Epithelial cell of esophagus (primary cell): ENCODE measurements around the gene MUC22.
"Not testable (repeated sequence)": the region's sequence is repeated elsewhere in the genome, so short reads cannot be mapped to it uniquely, and the experiment has no call there.

ENCODE experiments used
- DNase-seq: peaks from one replicate; pipeline ENCODE4 v3.0.0; 2010; ENCODE audit warnings: low read depth
- H3K4me3 ChIP-seq: 2 replicates; pipeline ENCODE4 v1.5.1; 2011; ENCODE audit warnings: mild to moderate bottlenecking, low read length, control low read depth
- TF ChIP-seq, protein P1 (sequence below): IDR thresholded peaks from 2 replicates; pipeline ENCODE4 v1.5.1; 2011; ENCODE audit warnings: low read depth, mild to moderate bottlenecking, low read length, control low read depth, inconsistent platforms; ENCODE audit not compliant: insufficient read depth; ENCODE audit errors: missing control alignments

The MUC22 gene

DNA sequence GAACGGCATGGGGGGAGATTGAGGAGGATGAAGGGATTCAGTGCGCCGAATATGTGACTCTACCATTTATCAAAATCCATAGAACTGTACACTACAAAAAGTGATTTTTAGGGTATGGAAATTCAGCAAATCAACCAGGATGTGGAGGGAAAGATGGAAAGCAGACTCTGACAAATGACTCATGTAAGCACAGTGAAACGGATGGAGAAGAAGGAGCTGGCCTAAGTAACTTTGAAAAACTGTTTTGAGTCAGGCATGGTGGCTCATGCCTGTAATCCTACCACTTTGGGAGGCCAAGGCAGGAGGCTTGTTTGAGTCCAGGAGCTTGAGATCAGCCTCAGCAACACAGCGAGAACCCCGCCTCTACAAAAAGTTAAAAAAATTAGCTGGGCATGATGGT is 39.2 kb downstream of the MUC22 start:
- TF ChIP-seq, protein P1, sequence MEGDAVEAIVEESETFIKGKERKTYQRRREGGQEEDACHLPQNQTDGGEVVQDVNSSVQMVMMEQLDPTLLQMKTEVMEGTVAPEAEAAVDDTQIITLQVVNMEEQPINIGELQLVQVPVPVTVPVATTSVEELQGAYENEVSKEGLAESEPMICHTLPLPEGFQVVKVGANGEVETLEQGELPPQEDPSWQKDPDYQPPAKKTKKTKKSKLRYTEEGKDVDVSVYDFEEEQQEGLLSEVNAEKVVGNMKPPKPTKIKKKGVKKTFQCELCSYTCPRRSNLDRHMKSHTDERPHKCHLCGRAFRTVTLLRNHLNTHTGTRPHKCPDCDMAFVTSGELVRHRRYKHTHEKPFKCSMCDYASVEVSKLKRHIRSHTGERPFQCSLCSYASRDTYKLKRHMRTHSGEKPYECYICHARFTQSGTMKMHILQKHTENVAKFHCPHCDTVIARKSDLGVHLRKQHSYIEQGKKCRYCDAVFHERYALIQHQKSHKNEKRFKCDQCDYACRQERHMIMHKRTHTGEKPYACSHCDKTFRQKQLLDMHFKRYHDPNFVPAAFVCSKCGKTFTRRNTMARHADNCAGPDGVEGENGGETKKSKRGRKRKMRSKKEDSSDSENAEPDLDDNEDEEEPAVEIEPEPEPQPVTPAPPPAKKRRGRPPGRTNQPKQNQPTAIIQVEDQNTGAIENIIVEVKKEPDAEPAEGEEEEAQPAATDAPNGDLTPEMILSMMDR = no peak
- DNase-seq = peak; percentile 62
- H3K4me3 ChIP-seq = no peak overlapping the region

DNA sequence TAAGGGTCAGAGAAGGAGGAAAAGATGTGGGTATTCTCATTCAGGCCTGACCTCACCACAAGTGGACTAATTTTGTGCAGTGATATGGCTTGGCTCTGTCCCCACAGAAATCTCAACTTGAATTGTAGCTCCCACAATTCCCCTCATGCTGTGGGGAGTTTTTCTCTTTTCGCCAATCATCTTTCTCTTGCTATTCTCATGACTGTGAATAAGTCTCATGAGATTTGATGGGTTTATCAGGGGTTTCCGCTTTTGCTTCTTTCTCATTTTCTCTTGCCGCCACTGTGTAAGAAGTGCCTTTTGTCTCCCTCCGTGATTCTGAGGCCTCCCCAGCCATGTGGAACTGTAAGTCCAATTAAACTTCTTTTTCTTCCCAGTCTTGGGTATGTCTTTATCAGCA is 42.9 kb downstream of the MUC22 start:
- H3K4me3 ChIP-seq, DNase-seq: not testable (repeated sequence)

DNA sequence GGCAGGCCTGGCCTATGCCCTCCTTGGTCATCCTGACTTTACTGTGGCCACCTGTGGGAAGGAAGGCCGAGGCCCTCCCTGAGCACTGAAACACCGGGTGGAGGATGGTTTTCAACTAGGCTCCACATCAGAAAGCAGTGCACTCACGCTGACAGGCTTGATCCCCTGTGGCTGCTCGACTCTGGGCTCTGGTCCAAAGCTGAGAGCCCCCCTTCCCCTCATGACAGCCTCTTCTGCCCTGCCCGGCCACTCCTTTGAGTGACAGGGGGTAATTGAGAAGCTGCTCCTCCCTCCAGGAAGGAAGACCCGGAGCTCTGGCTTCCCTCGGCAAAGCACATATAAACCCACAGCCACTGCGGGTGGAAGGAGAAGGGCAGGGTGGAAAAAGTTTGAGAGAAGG is 43.6 kb downstream of the MUC22 start:
- no peak overlapping the region for H3K4me3 ChIP-seq
- TF ChIP-seq, protein P1 = no peak
- no peak for DNase-seq

DNA sequence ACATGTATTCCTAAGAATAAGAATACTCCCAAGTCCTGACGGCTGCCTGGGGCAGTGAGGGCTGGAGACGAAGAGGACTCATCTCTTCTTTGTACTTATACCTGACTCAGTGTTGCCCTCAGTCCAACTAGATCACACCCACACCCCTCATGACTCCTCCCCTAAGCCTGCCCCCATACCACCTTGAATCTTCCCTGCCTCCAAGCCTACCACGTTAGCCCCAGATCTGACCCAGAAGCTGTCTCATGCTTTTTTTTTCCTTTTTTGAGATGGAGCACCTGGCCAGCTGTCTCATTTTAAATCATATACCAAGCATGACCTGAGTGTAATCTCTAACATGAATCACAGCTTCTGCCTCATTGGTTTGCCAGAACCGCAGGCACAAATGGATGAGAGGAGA is 45.2 kb downstream of the MUC22 start:
- DNase-seq = peak; percentile 88
- TF ChIP-seq, protein P1 = no peak
- no peak overlapping the region for H3K4me3 ChIP-seq

DNA sequence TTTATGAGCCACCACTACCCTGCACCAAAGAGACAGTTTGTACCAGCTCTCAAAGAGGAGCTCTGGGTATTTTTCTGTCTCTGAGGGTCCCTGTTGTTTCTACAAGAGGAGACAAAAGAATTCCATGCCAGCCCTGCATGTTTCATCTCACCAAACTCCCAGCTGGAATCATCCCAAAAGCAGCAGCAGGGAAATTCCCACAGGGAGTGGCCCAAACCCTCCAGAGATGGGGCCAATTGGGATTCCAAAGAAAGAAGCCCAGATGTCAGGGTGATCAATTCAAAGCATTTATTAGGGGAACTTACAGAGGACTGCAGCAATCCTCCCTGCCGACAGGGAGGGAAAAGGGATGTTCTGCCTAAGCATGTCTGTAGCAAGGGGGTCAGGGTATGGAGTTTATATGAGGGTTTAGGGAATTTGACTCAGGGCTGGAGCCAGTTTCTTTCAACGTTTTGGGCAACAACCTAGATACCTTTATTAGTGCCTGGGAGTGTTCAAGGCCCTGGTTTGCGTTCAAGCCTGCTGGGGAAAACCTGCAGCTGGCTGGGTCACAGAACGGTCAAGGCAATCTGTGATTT is 47.2 kb downstream of the MUC22 start:
- no peak overlapping the region for H3K4me3 ChIP-seq
- TF ChIP-seq, protein P1 = no peak
- DNase-seq = peak; percentile 71

DNA sequence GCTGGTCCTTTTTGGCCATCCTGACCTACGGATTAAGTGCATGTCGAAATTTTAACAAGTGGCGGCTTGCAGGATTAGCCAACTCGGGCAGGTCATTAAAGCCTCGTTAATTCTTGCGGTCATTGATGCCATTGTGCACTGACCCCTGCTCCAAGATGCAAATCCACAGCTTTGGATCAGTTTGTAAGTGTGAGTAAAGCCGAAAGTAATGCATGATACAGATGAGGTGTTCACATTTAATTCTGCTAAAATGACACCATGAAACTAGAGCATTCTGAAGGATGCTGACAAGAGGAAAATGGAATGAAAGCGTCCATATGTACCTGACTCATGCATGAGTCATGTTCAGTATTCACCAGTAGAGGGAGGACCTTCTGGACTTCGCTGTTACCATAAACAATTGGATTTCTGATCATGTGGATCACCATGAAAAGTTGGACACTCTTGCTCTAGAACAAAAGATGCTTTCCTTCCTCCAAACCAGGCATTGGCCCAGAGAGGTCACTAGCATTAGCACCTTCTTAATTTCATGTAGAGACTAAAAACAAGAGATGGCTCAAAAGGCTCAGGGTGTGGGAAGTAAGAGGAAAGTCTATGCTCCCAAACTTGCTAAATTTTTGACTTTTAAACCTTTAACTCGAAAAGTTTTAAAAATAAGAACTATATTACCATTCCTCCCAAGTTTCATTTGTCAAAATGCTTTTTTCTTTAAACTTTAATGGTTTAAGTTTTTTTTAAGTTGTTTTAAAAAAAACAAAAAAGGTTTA is 48.0 kb downstream of the MUC22 start:
- H3K4me3 ChIP-seq = no peak overlapping the region
- DNase-seq = peak; percentile 96
- TF ChIP-seq, protein P1 = peak; percentile 51

DNA sequence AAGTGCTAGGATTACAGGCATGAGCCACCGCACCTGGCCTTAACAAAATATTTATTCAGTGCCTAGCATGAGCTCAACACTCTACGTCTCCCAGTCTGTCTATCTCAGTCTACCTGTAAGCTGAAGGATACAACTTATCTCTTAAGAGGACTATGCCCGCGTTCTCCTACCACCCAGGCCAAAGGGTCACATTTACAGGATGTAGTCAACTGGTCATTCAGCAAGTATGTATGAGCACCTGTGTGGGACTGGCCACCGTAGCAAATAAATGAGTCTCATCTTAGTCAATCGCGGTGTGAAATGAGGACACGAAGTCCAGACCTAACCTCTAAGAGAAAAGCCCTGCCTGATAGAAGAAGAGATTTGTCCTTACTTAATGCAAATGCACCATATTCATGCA is 49.9 kb downstream of the MUC22 start:
- no peak overlapping the region for H3K4me3 ChIP-seq
- no peak for DNase-seq
- TF ChIP-seq, protein P1 = no peak
